Measurements from ENCODE around the gene PLLP. TPM values are rescaled to one million over a fixed set of nuclear protein-coding genes. Genes with fewer than 3 reads are reported as not detected.
A peak's percentile ranks its signal among the peaks of the same experiment; 100 is the strongest.
"Not testable (repeated sequence)": the region's sequence is repeated elsewhere in the genome, so short reads cannot be mapped to it uniquely, and the experiment has no call there.

Gene PLLP
- total RNA-seq, 1 donor from 2014 or later = 206 TPM

GRCh38 chr16:57273826-57274225 is 10.6 kb downstream of the PLLP start:
- no peak for DNase-seq (ENCODE audit: low spot score)

GRCh38 chr16:57273359-57273758 is 11.1 kb downstream of the PLLP start:
- no peak for DNase-seq (ENCODE audit: low spot score)

DNA sequence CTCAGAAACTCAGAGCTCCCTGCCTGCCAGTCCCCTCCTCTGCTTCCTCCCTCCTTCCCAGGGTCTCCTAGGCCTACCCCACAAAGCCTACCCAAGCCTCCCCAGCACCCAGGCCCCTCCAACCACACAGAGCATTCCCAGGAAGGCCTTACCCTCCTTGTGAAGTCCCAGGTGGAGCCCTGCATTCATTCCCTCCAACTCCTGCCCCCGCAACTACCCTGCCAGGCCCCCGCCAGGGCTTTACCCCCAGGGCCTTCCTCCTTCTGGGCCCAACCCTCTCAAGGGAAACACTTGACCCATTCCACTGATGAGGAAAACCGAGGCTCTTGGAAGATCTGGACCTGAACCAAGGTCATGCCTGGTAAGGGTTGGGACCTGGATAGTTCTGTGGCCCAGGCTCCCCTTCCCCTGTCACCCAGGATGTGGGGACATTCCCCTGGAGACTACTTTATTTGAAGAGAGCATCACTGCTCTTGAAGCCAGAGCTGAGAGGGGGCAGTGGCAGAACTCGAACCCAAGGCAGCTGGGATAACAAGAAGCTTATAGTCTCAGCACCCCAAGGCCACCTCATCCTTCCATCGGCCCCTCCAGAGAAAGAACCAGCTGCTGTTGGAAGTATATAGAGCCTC is 12.5 kb downstream of the PLLP start:
- no peak for DNase-seq (ENCODE audit: low spot score)

GRCh38 chr16:57271063-57271345 is 13.5 kb downstream of the PLLP start:
- DNase-seq (ENCODE audit: low spot score) = no peak

DNA sequence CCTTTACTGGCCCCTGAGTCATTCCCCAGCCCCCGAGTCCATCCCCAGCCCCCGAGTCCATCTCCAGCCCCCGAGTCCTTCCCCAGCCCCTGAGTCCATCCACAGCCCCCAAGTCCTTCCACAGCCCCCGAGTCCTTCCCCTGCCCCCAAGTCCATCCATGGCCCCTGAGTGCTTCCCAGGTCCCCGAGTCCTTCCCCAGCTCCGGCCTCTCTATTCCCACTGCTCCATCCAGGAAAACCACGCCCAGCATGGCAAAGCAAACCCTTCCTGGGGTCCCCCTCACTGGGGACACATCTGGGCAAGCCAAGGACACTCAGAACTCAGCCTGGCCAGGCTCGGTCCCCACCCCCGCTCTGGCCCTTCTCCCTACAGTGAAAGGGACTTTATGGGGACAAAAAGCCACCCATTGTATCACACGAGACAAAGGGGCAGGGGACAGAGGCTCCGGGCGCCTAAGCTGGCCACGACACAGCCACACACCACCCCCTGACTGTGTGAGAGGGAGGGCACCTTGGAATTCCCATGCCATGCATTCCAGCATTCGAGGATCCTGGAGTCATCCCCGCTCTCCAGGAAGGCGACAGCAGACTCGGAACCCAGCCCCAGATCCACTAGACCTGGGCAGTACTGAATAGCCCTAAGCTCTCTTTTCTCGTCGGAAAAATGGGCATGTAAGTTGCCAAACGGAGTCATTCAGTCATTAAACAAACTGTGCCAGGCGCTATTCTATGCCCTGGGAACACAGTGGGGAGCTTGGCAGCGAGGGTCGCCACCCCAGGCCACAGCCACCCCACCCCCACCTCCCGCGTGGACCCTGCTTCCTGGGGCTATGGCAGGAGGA is 14.0 kb downstream of the PLLP start:
- DNase-seq (ENCODE audit: low spot score) = no peak

GRCh38 chr16:57268804-57269800 is 15.4 kb downstream of the PLLP start:
- peak; percentile 85 for DNase-seq (ENCODE audit: low spot score)

GRCh38 chr16:57267343-57267742 is 17.1 kb downstream of the PLLP start:
- not testable (repeated sequence) for DNase-seq (ENCODE audit: low spot score)

DNA sequence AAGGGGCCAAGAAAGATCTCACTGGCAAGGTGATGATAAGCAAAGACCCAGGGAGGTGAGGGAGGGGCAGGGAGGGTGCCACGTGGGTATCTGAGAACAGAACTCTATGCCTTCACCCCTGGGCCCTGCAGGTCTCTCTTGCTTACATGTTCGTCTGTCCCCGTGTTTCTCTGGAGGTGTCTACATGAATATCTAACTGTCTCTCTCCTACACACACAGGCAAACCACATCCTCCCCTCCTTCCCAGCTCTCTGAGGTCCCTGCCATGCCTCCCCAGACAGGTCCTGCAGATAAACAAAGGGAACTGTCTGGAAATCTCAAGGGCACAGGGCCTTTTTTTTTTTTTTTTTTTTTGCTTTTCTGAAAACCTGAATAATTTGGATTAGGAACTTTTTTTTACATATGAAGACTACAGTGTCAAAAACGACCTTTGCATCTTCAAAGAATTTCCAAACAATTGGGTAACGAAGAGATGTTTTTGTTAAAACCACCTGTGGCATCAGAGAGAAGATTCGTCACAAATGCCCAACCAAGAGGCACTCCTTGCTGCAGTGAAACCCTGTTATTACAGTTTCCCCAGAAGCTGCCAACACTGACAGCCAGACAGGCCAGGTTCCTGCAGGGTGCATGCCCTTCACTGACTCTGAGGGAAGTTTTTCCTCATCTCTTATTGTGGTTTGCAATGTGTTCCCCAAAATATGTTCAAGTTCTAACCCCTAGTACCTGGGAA is 17.8 kb downstream of the PLLP start:
- peak; percentile 47 for DNase-seq (ENCODE audit: low spot score)

DNA sequence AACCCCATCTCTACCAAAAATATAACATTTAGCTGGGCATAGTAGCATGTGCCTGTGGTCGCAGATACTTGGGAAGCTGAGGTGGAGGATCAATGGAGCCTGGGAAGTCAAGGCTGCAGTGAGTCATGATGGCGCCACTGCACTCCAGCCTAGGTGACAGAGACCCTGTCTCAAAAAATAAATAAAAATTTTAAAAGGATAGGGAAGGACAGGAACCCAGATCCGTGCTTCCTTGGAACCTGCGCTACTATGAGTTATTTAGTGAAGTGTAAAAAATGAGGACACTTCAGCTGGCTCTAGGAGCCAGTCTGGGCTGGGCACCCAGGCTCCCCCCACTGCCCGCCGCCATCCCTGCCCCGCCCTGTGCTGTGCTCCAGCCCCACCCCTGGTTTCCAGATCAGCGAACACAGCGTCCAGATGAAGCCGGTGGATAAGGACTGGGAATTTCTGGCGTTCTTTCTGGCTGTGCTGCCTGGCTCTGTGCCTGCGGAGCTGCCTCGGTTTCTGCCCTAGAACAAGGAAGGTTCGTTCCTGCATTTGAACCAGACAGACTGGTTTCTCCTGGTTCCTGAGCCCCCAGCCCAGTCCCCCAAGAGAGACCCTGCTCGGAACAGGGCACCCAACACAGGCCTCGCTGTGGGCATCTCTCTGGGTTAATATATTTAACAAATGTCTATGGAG is 18.5 kb downstream of the PLLP start:
- DNase-seq (ENCODE audit: low spot score) = peak; percentile 91

DNA sequence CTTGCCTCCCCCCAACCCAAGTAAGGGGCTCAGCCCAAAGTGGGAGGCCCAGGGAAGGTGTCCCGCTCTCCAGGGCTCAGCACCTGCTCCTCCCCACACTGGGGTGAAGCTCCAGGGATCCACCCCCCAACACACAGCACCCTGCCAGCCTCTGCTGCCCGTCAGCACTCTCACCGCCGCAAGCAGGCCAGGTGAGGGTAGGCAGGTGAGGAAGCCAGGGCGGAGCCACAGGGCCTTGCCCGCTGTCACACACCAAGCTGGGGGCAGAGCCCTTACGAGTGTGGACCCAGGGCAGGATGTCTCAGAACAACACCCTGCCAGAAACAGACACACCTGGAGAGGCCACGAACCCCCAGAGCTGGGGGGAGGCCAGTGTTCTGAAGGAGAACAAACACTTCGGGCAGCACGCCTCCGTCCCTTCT is 19.5 kb downstream of the PLLP start:
- DNase-seq (ENCODE audit: low spot score) = peak; percentile 92

- no peak for DNase-seq (ENCODE audit: low spot score)
These were observed 20.1 kb downstream of the PLLP start for GRCh38 chr16:57264381-57264780.

DNA sequence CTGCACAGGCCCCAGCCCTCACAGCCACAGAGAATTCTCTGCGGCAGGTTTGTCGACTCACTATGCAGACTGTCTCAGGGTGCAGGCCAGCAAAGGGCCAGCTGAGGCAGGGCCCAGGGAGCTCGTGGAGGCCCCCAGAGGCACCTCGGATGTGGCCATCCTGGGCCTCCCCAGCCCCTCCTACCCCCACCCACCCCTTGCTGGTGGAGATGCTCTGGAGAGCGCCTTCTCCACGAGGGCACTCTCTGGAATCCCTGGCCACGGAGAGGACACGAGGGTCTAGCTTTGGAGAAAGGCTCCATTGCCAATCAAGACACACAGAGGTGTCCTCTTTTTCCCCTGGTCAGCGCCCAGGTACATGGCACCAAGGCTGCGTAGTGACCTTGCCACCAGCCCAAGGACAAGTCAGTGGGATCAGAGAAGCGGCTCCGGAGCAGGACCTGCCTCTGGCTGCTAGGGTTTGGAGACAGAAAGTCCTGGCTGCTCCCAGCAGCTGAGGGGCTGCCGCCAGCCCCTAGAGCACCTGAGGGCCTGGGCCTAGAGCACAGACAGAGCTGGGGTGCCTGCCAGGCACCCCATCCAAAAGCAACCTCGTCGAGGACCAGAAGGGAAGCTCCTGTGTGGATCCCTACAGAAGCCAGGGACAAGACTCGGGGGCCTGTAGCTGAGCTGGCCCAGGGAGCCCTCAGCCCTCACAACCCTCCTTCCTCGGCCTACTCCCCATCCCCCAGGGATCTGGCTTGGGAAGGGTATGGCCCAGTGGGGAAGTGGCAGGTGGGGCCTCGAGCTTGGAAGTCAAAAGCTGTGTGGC is 20.7 kb downstream of the PLLP start:
- no peak for DNase-seq (ENCODE audit: low spot score)

DNA sequence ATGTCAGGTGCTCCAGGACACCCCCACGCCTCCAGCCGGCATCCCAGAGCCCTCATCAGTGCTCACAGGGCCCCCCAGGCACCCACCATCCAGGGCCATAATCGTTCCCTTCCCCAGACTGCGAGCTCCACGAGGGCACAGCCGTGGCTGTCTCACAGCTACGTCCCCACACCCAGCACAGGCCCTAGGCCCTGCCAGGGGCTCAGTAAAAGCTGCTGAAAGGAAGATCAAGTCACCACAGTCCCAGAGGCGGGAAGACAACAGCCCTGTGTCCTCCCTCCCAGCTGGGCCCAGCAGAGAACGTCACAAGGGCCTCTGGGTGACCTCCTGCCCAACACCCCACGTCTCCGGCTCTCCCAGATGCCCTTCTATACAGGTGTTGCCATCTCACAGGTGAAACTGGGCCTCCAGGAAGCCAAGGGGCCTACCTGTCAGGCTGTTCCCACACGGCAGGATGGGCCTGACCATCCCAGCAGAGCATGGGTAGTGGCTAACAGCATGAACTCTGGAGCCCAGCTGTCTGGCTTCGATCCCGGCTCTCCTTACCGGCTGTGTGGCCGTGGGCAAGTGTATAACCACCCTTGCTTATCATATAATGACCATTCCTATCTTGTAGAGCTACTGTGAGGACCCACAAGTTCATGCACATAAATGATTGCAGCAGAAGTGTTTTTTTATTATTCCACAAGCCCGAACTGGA is 21.5 kb downstream of the PLLP start:
- DNase-seq (ENCODE audit: low spot score) = no peak

DNA sequence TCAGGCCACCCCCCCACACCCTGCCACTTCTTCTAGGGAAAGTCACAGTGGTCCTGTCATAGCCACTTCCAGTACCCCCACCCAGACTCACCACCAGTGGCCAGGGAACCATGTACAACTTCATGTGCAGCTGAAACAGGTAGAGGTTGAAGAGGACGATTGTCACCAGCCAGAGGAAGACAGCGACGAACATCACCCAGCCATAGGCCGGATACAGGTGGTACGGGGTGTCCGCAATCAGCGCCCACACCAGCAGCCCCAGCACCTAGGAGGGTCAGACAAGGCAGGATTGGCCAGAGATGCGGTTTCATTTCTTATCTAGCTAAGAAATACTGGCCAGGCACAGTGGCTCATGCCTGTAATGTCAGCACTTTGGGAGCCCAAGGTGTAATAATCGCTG is 22.7 kb downstream of the PLLP start:
- DNase-seq (ENCODE audit: low spot score) = no peak

- no peak for DNase-seq (ENCODE audit: low spot score)
These were observed 24.1 kb downstream of the PLLP start for GRCh38 chr16:57260294-57260929.

- no peak for DNase-seq (ENCODE audit: low spot score)
These were observed 25.5 kb downstream of the PLLP start for GRCh38 chr16:57258910-57259475.

GRCh38 chr16:57258226-57258909 is 26.1 kb downstream of the PLLP start:
- no peak for DNase-seq (ENCODE audit: low spot score)

- DNase-seq (ENCODE audit: low spot score) = no peak
These were observed 26.9 kb downstream of the PLLP start for GRCh38 chr16:57257455-57258070.

Data from mucosa of gallbladder (tissue), 1 donor.